HG03469 (cell line): ENCODE data around the gene RNF141.

Experiments
- ATAC-seq: cut with Tn5 transposase; IDR thresholded peaks from one replicate; pipeline ENCODE4 v1.9.1; 2021; ENCODE audit warnings: mild to moderate bottlenecking, moderate library complexity, moderate number of reproducible peaks; ENCODE audit not compliant: unreplicated experiment

The RNF141 gene

DNA sequence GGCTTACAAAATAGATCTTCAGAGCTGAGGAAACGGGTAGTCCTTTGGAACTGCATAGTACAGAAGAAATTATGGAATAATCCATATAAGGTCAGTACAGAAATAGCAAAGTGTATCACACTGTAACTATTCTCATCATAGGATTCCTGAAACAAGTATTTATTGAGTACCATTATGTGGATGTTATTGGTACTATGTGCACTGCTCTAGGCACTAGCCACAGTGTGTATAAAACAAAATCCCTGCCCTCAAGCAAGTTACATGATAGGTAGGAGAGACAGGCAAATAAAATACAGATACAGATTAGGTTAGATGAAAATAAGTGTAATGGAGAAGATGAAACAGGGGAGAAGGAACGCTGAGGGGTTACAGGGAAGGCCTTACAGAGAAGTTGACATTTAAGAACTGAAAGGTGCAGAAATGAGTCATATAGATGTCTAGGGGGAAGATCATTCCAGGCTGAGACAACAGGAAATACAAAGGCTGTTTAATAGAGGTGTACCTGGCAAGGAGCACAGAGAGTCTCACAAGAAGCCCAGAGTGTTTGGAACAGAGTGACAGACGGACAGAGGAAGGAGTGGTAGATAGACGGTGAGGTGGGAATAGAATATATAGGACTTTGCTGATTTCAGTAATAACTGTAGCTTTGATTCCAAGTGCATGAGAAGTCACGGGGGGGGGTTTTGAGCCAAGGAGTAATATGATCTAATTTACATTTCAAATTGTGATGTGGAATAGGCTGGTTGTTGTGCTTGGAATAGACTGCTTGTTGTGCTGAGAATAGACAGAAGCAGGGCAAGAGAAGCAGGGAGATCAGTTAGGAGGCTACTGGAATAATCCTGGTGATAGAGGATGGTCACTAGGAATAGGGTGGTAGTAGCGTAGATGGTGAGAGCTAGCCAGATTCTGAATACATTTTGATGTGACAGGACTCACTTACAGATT lies 13.7 kb downstream of the RNF141 start:
- ATAC-seq, result peak; percentile 65

DNA sequence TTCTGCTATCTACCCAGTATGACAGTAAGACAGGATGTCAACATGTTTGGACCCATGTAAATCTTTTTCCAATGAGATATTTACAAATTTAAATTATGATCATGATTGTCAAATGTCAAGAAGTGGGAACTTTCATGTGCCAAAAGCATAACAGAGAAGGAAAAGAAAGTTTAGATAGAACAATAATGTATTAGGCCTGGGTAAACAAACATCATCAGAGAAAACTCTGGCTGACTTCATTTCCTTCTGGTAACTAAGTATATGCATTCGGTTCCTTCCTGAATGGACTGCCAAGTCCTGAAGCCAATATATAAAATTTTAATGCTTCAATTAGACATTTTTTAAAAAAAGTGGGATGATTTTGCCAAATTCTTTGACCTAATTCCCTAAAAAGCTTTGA lies 16.5 kb downstream of the RNF141 start:
- no peak for ATAC-seq

- ATAC-seq, result no peak
Observed at GRCh38 chr11:10522921-10523320, 18.1 kb downstream of the RNF141 start.

- ATAC-seq, result no peak
Observed at GRCh38 chr11:10522276-10522675, 18.7 kb downstream of the RNF141 start.

- no peak for ATAC-seq
Observed at GRCh38 chr11:10520562-10520961, 20.4 kb downstream of the RNF141 start.

GRCh38 chr11:10519630-10520029 lies 21.4 kb downstream of the RNF141 start:
- ATAC-seq, result no peak

DNA sequence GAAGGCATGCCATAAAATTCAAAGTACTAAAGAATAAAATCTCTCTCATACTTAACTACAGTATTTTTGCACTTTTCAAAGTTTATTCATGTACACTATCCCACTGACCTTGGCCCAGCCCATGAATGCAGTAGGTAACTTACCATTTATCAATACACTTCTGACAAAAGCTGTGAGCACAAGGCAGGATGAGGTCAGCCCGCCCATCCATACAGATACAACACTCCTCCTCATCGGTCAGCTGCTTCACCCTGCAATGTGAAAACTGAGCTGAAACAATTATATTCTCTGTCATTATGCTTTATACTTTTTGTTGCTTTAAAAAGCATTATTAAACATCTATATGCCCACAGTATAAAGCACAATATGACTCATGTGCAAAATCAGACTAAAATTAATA lies 22.1 kb downstream of the RNF141 start:
- no peak for ATAC-seq

DNA sequence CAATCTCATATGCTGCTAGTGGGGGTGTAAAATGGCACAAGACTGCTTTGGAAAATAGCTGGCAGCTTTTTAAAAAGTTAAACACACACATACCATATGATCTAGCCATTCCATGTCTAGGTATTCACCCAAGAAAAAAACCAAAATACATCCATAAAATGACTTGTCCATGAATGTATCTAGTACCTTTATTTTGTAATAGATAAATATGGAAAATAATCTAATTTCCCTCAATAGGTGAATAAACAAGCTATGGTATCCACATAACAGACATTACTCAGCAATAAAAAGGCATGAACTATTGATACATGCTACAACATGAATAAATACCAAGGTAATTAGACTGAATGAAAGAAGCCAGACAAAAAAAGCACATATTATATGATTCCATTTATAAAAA lies 22.9 kb downstream of the RNF141 start:
- ATAC-seq, result no peak

DNA sequence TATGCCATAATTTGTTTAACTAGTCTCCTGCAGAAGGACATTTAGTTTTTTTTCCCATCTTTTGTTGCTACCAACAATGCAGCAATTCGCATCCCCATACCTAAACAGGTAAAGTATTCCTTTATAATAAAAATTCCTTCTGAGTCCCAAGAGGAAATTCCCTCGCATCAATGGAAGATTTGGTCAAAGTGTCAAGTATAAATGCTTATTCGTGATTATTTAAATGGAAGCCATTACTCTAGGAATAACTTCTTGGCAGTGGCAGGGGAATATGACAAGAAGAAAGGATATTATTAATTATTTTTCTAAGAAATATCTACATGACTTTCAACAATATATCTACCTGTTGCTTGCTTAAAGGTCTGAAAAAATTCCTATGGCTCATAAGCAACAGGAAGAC lies 25.6 kb downstream of the RNF141 start:
- ATAC-seq, result no peak

GRCh38 chr11:10514709-10515108 lies 26.3 kb downstream of the RNF141 start:
- no peak for ATAC-seq

DNA sequence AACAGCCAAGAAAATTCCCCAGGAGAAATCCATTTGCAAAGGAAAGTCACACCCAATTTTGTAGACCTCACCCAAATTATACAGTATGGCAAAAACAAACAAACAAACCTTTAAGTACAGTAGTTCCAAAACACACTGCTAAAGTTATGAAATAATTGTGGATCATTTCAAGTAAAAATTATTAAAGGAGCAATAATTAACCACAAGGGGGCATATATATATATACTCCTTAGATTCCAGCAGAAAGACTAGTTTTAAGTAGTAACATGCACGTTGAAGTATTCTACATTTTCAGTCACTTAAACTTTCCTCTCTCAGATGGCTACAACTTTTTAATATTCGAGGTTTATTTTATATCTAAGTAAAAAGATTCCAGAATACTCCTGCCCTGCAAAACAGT lies 26.8 kb downstream of the RNF141 start:
- ATAC-seq, result no peak

GRCh38 chr11:10511181-10511621 lies 29.8 kb downstream of the RNF141 start:
- no peak for ATAC-seq

GRCh38 chr11:10506008-10506370 lies 35.0 kb downstream of the RNF141 start:
- ATAC-seq, result no peak

DNA sequence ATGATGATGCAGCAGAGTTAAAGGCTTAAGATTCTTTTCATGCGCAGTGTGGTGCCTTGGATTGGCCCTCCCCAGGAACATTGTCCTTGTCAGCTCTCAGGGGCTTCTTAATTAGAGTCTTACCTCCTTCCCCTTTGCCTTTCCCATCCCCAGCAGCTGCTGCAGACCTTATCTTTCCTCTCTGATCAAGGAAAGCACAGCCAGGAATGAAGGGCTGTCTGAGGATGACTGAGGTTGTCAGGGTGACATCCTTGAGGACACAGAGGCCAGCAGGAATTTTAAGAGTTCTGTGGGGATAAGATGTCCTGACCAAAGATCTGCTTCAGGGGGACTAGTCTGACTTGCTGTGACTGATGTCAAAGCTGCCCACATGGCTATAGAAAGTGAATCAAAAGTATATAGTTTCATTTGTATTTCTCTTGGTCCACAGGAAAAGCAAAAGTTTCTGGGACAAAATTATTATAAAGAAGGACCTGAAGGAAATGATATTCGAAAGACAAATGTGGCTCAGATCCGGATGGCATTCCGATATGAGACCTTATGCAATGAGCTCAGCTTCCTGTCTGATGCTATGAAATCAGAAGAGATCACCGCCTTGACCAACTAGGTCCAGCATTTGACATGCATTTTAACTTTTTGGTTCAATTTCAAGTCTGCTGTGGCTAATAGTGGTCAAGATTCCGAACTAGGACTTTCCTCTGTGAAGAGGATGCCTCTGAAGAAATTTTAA lies 35.5 kb downstream of the RNF141 start:
- no peak for ATAC-seq

- no peak for ATAC-seq
Observed at GRCh38 chr11:10504490-10504889, 36.5 kb downstream of the RNF141 start.

DNA sequence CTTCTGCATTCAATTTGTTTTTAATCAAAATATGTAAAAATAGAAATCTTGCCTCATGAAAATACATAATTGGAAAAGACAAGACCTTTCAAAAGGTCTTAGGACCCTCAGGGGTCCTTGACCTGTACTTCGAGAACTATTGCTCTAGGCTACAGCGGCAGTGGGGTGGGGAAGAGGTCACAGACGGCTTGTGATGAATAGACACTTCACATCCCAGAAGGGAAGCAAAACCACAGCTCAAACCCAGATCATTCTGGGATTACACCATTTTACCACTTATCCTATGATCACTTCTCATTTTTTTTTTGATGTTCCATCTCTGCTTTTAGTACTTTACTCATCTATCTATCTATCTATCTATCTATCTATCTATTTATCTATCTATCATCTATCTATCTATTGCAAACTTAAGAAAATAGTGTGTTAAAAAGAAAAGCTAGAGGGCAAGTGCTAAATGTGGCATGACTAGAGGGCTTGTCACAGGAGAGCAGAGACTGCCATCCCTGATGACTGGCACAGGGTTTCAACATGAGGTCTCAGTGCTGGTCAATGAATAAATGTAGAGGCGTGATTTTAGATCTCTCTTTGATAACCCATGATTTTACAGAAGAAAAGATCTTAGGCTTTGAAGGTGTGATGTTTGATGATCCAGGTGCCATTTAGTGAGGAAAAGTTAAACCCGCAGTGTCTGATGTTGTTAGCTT lies 37.1 kb downstream of the RNF141 start:
- no peak for ATAC-seq

- no peak for ATAC-seq
Observed at GRCh38 chr11:10503221-10503620, 37.8 kb downstream of the RNF141 start.

DNA sequence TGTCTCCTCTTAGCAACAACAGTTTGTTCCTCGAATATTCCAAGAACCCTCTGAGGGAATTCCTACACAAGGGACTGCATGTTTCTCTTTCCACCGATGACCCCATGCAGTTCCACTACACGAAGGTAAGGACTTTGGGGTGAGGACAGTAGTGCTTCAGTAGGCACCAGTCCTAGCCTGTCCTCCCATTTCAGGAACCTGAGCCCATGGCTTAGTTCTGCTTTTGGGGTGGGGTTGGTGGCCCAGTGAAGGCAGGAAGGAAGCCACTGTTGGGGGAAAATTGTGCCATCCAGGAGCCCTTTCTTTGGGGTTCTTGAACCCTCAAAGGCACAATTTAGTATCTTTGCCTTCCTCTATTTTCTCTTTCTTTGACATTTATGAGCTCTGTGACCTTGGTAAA lies 38.2 kb downstream of the RNF141 start:
- no peak for ATAC-seq

DNA sequence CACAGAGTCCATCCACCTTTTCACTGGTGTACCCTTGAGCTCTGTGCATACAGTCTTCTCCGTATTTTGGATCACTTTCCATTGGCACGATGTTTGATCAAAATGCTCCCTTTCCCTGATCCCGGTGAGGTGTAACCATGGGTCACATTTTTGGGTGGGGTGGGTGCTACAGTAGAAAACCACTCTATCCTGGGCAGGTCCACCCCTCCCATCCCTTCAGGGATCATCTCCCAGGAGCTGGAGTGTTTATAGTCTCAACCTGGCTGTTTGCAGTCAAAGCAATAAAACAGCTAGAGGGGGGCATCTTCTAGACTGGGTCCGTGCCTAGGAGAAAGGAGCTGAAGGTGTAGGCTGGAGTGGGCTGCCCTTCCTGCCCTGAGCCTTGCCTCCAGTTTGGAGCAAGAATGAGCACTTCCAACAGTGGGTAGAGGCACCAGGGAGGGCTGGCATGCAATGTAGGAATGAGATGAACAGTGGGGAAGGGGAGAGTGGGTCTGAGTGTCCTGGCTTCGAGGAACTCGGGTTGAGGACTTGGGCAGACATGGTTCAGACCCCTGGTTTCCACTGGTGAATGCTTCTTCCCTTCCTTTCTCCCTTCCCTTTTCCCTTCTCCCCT lies 38.8 kb downstream of the RNF141 start:
- no peak for ATAC-seq

DNA sequence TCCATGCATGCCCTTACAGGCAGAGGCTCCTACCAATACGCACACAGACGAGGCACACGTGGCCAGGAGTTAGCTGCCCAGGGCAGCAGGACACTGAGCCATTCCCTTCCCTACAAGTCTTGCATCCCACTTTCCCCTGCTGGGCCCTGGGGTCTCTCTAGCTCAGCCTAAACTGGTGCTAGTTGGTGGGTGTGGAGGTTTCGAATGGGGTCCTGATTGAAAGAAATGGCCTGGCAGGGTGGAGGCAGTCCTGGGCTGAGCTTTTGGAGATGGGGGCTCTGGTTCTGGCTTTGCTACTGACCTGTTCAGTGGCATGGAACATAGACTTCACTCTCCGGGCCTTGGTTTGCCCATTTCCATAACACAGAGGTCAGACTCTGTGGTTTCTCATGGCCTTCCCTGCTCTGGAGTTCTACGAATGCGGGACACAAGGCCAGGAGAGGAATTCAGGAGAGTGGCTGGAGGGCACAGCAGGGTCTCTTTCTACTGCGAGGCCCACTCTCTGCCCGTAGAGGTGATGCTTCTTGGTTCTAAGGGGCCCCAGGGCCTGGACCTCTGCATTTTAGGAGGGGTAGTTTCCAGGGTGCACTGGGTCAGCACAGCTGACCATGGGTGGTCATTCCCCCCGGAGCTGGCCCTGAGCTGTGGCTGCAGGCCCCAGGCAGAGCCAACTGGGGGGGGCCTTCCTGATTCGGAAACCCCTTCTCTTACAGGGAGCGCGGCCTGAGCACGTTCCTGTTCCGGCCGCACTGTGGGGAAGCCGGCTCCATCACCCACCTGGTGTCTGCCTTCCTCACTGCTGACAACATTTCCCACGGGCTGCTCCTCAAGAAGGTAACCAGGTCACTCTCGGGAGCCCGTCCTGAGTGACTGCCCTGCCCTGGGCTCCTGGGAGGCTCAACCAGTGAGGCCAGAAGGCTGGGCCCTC lies 40.0 kb downstream of the RNF141 start:
- ATAC-seq, result no peak
